Endometrial microvascular endothelial cells (primary cell): ENCODE measurements around the gene ADAM11. TPM values are rescaled to one million over a fixed set of nuclear protein-coding genes. Genes with fewer than 3 reads are reported as not detected.
"Not testable (repeated sequence)": the region's sequence is repeated elsewhere in the genome, so short reads cannot be mapped to it uniquely, and the experiment has no call there.

ENCODE experiments used
- in situ Hi-C: cut with HindIII; loops from 2 replicates; pipeline ENCODE4 v1.10.0; 2017; ENCODE audit warnings: low sequenced_read_pairs, low pct_unique_long_range_greater_than_20kb; ENCODE audit errors: inconsistent ontology term
- total RNA-seq: library from RNA; depleted of rRNA; stranded (reverse); fragments of >200 nt; gene quantifications from one replicate; pipeline ENCODE4 v1.2.3, GENCODE V29; 2015; ENCODE audit errors: inconsistent ontology term

ADAM11 gene
- total RNA-seq, 1 donor from 2014 or later = 0.19 TPM

DNA sequence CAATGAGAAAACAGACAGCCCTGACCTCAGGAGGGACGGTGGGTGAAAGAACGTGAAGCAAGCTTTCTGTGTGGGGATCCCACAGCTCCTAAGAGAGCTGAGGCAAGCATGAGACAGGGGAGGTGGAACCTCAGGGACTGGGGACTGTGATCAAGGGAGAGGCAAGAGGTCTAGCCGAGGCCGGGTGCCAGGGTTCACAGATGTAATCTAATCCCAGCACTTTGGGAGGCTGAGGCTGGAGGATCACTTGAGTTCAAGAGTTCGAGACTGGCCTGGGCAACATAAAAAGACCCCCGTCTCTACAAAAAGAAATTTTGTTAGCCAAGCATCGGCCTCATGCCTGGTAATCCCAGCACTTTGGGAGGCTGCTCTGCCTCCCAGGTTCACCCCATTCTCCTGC, 4.5 kb upstream of the ADAM11 start:
- in situ Hi-C loops = no loop called here

- in situ Hi-C loops = not testable (repeated sequence)
Observed at GRCh38 chr17:44755180-44755579, 3.6 kb upstream of the ADAM11 start.

GRCh38 chr17:44757045-44757917, 1.5 kb upstream of the ADAM11 start:
- in situ Hi-C loops = no loop called here

DNA sequence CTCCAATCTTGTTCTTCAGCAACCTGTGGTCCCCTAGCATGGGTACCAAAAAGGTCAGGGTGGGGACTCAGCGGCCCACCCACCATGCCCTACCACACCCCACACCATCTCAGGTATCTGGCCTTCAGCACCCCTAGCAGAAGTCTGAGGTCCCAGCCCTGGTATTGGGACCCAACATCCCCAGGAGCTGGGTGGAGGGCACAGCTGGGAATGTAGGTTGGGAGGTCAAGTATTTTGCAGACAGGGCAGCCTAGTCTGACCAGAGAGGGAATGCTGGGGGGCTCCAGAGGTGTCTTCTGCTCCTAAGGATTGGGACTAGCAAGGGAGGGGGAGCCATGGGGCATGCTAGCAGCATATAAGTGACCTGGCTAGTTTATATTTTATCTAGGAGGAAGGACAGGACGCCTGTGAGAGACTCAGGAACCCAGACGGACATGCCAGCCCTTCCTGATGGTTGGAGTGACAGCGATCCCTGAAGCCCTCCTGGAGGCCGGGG, 822 bp upstream of the ADAM11 start:
- in situ Hi-C loops = no loop called here

DNA sequence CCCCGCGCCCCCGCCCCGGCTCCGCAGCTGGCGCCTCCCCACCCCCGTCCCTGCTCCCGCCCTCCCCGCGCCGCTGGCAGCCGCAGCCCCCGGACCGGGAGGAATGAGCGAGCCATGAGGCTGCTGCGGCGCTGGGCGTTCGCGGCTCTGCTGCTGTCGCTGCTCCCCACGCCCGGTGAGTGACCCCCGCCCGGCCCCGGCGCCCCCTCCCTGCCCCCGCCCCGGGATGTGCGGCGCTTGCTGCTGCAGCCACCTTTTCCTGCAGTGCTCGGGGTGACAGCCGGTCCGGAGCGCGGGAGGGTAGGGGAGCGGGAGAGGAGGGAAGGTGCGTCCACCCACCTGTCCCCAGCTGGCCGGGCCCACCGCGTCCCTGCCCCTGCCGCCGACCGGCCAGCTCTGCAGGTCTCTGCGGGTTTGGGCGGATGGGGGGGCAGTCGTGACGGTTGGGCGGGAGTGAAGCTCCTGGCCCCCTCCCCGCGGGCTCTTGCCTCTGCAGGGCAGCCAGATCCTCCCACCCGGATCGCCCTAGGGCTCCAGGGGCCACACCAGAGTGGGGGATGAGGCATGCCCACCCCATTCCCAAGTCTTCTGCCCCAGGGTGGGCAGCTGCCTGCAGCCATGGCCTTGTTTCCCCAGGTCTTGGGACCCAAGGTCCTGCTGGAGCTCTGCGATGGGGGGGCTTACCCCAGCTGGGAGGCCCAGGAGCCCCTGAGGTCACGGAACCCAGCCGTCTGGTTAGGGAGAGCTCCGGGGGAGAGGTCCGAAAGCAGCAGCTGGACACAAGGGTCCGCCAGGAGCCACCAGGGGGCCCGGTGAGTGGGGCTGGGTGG, 513 bp downstream of the ADAM11 start:
- in situ Hi-C loops = no loop called here

DNA sequence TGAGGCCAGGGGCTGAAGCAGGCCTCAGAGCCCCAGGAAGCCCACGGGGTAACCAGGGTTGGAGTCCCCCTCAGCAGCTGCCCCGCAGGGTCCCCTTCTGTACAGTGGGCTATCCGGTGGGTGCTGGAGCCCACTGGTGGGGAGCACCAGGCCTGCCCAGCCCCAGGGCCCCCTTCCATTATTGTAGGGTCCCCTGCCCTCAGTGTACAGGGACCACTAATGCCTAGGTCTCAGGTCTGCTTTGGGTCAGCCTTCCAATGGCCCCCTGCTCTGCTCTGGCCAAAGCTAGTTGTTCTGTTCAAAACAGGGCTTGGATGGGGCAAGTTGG, 1.1 kb downstream of the ADAM11 start:
- in situ Hi-C loops = no loop called here

DNA sequence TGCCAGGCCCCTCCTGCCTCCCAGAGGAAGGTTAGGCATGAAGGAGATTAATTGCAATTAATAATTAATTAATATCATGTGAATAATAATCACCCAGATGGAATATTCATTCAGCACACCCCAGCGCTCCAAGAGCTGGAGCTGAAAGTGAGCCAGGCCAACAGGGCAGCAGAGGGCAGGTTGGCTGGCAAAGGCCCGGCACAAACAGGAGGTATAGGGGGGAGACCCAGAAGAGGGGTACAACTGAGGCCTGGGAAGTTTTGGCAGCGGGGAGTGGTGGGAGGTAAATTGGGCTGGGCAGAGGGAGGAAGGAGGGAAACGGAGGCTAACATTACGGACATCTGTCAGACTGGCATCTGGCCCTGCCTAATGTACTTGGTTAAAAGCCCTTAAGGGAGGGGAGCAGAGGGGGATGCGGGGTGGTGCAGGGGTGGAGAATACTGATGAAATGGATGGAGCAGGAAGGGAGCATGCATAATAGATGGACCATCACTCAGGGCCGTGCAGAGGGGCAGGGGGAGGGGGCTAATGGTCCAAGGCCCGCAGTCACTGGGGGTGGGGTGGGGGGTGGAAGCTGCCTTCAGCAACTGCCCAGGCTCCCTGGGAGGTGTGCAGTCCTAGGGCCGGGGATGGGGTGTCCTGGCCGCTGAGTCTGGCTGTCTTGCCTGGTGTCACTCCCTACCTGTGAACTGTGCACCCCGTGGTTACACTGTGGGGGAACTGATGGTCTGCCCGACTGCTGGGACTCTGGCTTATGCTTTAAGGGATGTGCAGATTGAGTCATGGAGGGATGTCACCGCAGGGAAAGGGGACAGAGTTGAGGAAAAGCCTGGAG, 1.9 kb downstream of the ADAM11 start:
- in situ Hi-C loops = no loop called here

DNA sequence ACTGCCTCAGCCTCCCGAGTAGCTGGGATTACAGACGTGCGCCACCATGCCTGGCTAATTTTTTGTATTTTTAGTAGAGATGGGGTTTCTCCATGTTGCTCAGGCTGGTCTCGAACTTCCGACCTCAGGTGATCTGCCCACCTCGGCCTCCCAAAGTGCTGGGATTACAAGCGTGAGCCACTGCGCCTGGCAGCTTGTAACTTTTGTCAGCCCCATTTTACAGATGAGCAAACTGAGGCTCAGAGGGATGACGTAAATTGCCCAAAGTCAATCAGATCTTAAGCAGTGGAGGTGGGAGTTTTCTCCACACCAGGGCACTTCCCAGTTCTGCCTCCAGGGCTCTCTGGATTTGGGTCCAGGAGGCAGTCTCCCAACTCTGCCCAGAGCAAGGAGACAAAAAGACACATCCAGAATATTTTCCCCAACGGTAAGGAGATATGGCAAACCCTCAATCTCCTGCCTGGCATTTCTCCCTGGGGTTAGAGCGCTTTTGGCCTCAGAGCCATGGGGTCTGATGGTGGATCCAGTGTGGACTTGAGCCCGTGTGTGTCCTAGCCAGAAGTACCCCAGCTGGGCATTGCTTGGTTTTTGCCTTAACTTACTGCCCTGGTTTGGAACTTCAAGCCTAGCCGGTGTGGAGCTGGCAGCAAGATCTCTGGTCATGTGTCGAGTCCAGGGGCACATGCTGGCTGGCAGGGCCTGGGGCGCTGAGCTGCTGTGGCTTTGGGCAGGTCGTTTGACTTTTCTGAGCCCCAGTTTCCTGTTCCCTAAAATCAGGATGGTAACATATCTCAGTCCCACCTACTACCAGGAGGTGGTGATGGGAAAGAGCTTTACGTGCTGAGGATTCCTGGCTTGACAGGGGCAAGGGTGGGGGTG, 3.4 kb downstream of the ADAM11 start:
- in situ Hi-C loops = no loop called here

- in situ Hi-C loops = no loop called here
Observed at GRCh38 chr17:44763170-44763569, 4.4 kb downstream of the ADAM11 start.

DNA sequence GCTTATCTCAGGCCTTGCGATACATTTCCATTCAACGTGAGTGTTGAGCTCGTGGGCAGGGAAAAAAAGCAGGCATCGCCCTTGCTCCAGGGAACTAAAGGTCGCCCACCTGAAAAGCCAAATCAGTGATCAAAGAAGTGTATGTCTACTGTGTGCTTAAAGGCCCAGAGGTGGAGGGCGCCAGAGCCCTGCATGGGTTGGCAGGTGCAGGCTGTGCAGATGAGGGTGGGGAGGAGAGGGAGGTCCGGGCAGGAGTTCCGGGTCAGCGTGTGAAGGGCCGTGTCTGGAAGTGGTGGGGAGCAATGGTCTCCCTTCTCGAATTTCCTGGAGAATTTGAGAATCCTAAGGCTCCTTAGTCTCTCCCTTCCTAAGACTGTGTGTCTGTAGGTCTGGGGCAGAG, 7.2 kb downstream of the ADAM11 start:
- in situ Hi-C loops = no loop called here

DNA sequence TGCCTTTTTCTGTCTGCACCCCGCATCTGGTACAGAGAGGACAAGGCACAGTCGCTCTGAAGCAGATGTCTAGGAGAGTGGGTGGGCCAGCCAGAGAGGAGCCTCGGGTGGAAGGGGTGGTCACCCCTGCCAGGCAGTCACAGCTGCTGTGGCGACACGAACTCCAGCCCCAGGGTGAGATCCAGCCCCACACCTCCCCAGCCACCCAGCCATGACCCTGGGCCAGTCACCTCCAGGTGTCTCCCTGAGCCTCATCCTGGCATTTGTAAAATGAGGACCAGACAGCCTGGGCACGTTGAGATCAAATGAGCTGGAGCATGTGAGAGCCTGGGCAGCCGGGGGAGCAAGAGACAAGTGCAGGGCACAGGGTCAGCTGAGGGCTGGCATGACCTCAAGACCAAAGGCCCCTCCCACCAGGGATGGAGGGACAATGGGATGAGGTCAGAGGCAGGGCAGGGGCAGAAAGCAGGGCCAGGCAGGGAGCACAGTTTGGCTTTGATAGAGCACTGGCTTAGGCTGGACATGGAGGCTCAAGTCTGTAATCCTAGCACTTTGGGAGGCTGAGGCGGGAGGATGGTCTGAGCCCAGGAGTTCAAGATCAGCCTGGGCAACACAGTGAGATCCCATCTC, 7.7 kb downstream of the ADAM11 start:
- in situ Hi-C loops = no loop called here

- in situ Hi-C loops = no loop called here
Observed at GRCh38 chr17:44767493-44767892, 8.7 kb downstream of the ADAM11 start.

DNA sequence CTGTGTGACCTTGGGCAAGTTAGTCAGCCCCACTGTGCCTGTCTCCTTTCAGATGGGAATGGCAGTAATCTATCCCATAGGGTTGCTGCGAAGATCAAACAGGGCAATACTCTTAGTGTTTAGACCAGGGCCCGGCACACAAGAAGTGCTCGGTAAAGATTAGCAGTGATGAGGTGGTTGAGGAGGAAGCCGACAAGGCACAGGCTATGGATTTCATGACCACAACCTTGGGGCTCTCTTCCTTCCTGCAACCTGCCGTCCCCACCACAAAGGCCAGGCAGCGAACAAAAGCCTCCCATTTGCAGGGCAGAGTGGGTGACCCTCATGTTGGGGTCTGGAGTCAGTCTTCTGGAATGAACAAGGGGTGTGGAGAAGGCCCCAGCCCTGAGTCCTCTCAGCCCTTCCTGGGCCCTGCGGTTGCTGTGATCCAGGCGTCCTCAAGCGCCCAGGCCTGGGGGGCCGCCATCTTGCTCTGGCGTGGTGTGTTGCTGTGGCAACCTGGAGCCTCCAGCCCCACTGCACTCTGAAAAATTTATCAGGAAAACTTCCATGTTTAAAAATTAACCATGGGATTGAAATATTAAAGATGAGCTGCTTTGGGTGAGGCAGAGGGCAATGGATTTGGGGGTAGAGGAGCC, 9.8 kb downstream of the ADAM11 start:
- in situ Hi-C loops = no loop called here

DNA sequence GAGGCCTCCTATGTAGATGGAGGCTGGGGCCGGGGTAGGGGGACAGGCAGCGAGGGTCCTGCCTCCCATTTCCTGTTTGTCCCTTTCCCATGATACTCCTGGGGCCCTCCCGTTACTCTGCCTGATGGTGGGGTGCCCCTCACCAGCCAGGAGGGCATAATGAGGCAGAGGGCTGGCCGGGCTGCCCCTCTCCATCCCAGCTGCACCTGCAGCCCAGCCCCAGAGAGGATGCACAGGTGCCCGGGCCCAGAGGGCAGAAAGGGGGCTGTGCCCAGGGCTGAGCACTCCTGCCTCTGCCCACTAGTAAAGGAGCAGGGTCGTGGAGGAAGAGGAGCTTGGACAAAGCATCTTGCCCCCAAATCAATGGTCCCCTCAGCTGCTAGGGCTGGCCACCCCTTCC, 10.4 kb downstream of the ADAM11 start:
- in situ Hi-C loops = no loop called here

- in situ Hi-C loops = no loop called here
Observed at GRCh38 chr17:44769647-44770084, 10.9 kb downstream of the ADAM11 start.

- in situ Hi-C loops = no loop called here
Observed at GRCh38 chr17:44770166-44770925, 11.6 kb downstream of the ADAM11 start.
